AG20443 (cell line): ENCODE data around the gene RALY.

ENCODE experiments used
- DNase-seq: peaks from one replicate; pipeline ENCODE4 v3.0.0; 2012; ENCODE audit warnings: low spot score, mixed read lengths

RALY gene

GRCh38 chr20:33986560-33987216, 7.0 kb upstream of the RALY start:
- no peak for DNase-seq

GRCh38 chr20:33990075-33990474, 3.6 kb upstream of the RALY start:
- no peak for DNase-seq

GRCh38 chr20:33991502-33991901, 2.2 kb upstream of the RALY start:
- DNase-seq, result no peak

- peak; percentile 32 for DNase-seq
Observed at GRCh38 chr20:33992145-33992922, 1.4 kb upstream of the RALY start.

GRCh38 chr20:33992923-33993575, 662 bp upstream of the RALY start:
- DNase-seq, result peak; percentile 99

- peak; percentile 90 for DNase-seq
Observed at GRCh38 chr20:33994222-33994913, 657 bp downstream of the RALY start.

GRCh38 chr20:33995053-33995831, 1.5 kb downstream of the RALY start:
- DNase-seq, result no peak

GRCh38 chr20:33999025-33999649, 5.4 kb downstream of the RALY start:
- DNase-seq, result no peak

GRCh38 chr20:34001378-34001777, 7.7 kb downstream of the RALY start:
- DNase-seq, result no peak

GRCh38 chr20:34004227-34004626, 10.5 kb downstream of the RALY start:
- no peak for DNase-seq

- no peak for DNase-seq
Observed at GRCh38 chr20:34004790-34005457, 11.2 kb downstream of the RALY start.

GRCh38 chr20:34006619-34007018, 12.9 kb downstream of the RALY start:
- no peak for DNase-seq

GRCh38 chr20:34008477-34008876, 14.8 kb downstream of the RALY start:
- DNase-seq, result no peak

- DNase-seq, result no peak
Observed at GRCh38 chr20:34010405-34010931, 16.8 kb downstream of the RALY start.

- no peak for DNase-seq
Observed at GRCh38 chr20:34011275-34011674, 17.6 kb downstream of the RALY start.

GRCh38 chr20:34012330-34012729, 18.6 kb downstream of the RALY start:
- DNase-seq, result no peak

- no peak for DNase-seq
Observed at GRCh38 chr20:34012735-34013134, 19.0 kb downstream of the RALY start.

GRCh38 chr20:34013554-34013953, 19.8 kb downstream of the RALY start:
- DNase-seq, result no peak

- no peak for DNase-seq
Observed at GRCh38 chr20:34014878-34015277, 21.2 kb downstream of the RALY start.
